ENCODE data around the gene LITAF. TPM values are rescaled to one million over a fixed set of nuclear protein-coding genes. Genes with fewer than 3 reads are reported as not detected.

The LITAF gene
- total RNA-seq, 1 experiment from 2014 or later = 84.2 TPM

GRCh38 chr16:11593581-11593980 lies 6.9 kb upstream of the LITAF start:
- Histone ChIP-seq H3K27ac (ENCODE audit: low read depth, low read length) (no peak overlapping the region), H3K9me3 (ENCODE audit: control insufficient read depth in 1 of 2, insufficient read depth in 1 of 2, low read depth in 1 of 2, low read length in 2 of 2) (no peaks in the 10 kb centered on the region), H3K36me3 (ENCODE audit: control insufficient read depth in 1 of 2, insufficient read depth in 2 of 2, low read length in 2 of 2) (no peaks in the 10 kb centered on the region), H3K27me3 (ENCODE audit: insufficient read depth, low read length) (no peaks in the 10 kb centered on the region), H2AFZ (ENCODE audit: low read depth, low read length, poor library complexity, severe bottlenecking) (no peak overlapping the region), H4K20me1 (ENCODE audit: insufficient read depth) (no peaks in the 10 kb centered on the region), H3K4me3 (replicated peaks in 1 of 2; ENCODE audit: low read depth in 1 of 2, low read length in 2 of 2) (no peak overlapping the region), H3K9me2 (ENCODE audit: insufficient read depth) (no peaks in the 10 kb centered on the region), H3K79me2 (ENCODE audit: insufficient read depth, low read length) (no peaks in the 10 kb centered on the region), H3K4me2 (ENCODE audit: low read length) (no peak overlapping the region), H3K9ac (ENCODE audit: low read length) (no peak overlapping the region), H3K4me1 (ENCODE audit: control insufficient read depth in 1 of 2, insufficient read depth in 2 of 2, low read length in 2 of 2) (peaks cover 11 to 16% of the 10 kb centered on the region in 2 experiments)
- no TSS peak for BruUV-seq (replicated peaks)
- TF ChIP-seq SP1 (IDR thresholded peaks at IDR 0.05; ENCODE audit: low read depth) (no peak), POLR2AphosphoS5 (IDR thresholded peaks at IDR 0.05; ENCODE audit: low read depth, low read length) (no peak), RAD21 (IDR thresholded peaks at IDR 0.05; ENCODE audit: low read depth) (no peak), ZFX (IDR thresholded peaks at IDR 0.05) (no peak), ELF1 (IDR thresholded peaks at IDR 0.05; ENCODE audit: borderline replicate concordance, low read depth) (no peak), CBX3 (IDR thresholded peaks at IDR 0.05; ENCODE audit: low read depth) (no peak), CEBPB (IDR thresholded peaks at IDR 0.05; ENCODE audit: low read depth) (no peak), MAX (IDR thresholded peaks at IDR 0.05) (no peak), ZBTB33 (IDR thresholded peaks at IDR 0.05; ENCODE audit: extremely low read depth, insufficient replicate concordance, low read length) (no peak), ATF3 (IDR thresholded peaks at IDR 0.05) (no peak), FOSL1 (IDR thresholded peaks at IDR 0.05; ENCODE audit: low read depth) (no peak), REST (IDR thresholded peaks at IDR 0.05; ENCODE audit: low read depth) (no peak), YY1 (IDR thresholded peaks at IDR 0.05; ENCODE audit: extremely low read depth, insufficient replicate concordance, low read depth, low read length) (no peak), JUND (IDR thresholded peaks at IDR 0.05) (no peak), EZH2 (IDR thresholded peaks at IDR 0.05) (no peak), TCF7L2 (IDR thresholded peaks at IDR 0.05; ENCODE audit: borderline replicate concordance, extremely low read depth, insufficient read depth, insufficient read length) (no peak), SRF (IDR thresholded peaks at IDR 0.05; ENCODE audit: low read depth) (no peak), CTCF (IDR thresholded peaks at IDR 0.05 in 2 of 3, conservative IDR thresholded peaks at IDR 0.05 in 1 of 3; ENCODE audit: borderline replicate concordance in 1 of 3, insufficient read depth in 1 of 3, low read depth in 2 of 3, low read length in 2 of 3) (no peak)
- intact Hi-C loops (cut with micrococcal nuclease) = no loop called here
- RAD21 ChIA-PET (ENCODE audit: low non-redundant PET in 1 of 2, low total read pairs in 2 of 2, uncharacterized antibody in 2 of 2, unreplicated experiment in 2 of 2) = no interaction called here
- POLR2A ChIA-PET = interaction anchor here (0.6 kb wide), 1 partner anchor 61 kb away, joined by 3 read pairs; no protein-coding TSS in a partner anchor
- ATAC-seq (no peak), DNase-seq (ENCODE audit: low read depth, low spot score) (no peak)
- CTCF ChIA-PET = no interaction called here

Measured in HCT116 (cell line).